RPMI7951 (cell line): Measurements from ENCODE around the gene ERP27. TPM values are rescaled to one million over a fixed set of nuclear protein-coding genes. Genes with fewer than 3 reads are reported as not detected.
A peak's percentile ranks its signal among the peaks of the same experiment; 100 is the strongest.

Experiments used
- DNase-seq: peaks from one replicate; pipeline ENCODE4 v3.0.0-alpha.2; 2012; ENCODE audit warnings: low read depth
- total RNA-seq: library from RNA; depleted of rRNA; stranded (reverse); fragments of >200 nt; shearing (Covaris generic); gene quantifications from 2 replicates; pipeline ENCODE4 v1.2.3, GENCODE V29; 2014; rRNA removed

ERP27 gene
- 0.10 TPM in 1 of 2 replicates, not detected in the other for total RNA-seq

GRCh38 chr12:14938301-14938700 lies at the start of gene ERP27:
ERP27 (minus strand) TSS chr12:14938537; CDS start chr12:14938508, 29 bp downstream.
- DNase-seq: no peak

- DNase-seq: no peak
Measured at GRCh38 chr12:14988035-14988434, 49.7 kb upstream of the ERP27 start.

- DNase-seq: no peak
Measured at GRCh38 chr12:14986449-14986848, 48.1 kb upstream of the ERP27 start.

- DNase-seq: no peak
Measured at GRCh38 chr12:14984766-14985285, 46.5 kb upstream of the ERP27 start.

- peak; percentile 18 for DNase-seq
Measured at GRCh38 chr12:14984036-14984435, 45.7 kb upstream of the ERP27 start.

- no peak for DNase-seq
Measured at GRCh38 chr12:14982991-14983390, 44.7 kb upstream of the ERP27 start.

- DNase-seq: no peak
Measured at GRCh38 chr12:14982562-14982961, 44.2 kb upstream of the ERP27 start.

GRCh38 chr12:14981049-14981448 lies 42.7 kb upstream of the ERP27 start:
- DNase-seq: no peak

- DNase-seq: no peak
Measured at GRCh38 chr12:14979468-14979867, 41.1 kb upstream of the ERP27 start.

GRCh38 chr12:14976658-14977057 lies 38.3 kb upstream of the ERP27 start:
- DNase-seq: no peak

- DNase-seq: no peak
Measured at GRCh38 chr12:14975457-14975856, 37.1 kb upstream of the ERP27 start.

GRCh38 chr12:14974633-14975032 lies 36.3 kb upstream of the ERP27 start:
- DNase-seq: no peak

- no peak for DNase-seq
Measured at GRCh38 chr12:14972816-14973215, 34.5 kb upstream of the ERP27 start, which contains the start of gene PDE6H. PDE6H (plus strand) TSS chr12:14973042; CDS start chr12:14978013, 4,971 bp downstream.

GRCh38 chr12:14970473-14970872 lies 32.1 kb upstream of the ERP27 start:
- peak; percentile 23 for DNase-seq

- DNase-seq: no peak
Measured at GRCh38 chr12:14968478-14968877, 30.1 kb upstream of the ERP27 start.

GRCh38 chr12:14965221-14965620 lies 26.9 kb upstream of the ERP27 start:
- no peak for DNase-seq

GRCh38 chr12:14964406-14964805 lies 26.1 kb upstream of the ERP27 start:
- no peak for DNase-seq

GRCh38 chr12:14963520-14963919 lies 25.2 kb upstream of the ERP27 start:
- no peak for DNase-seq

- DNase-seq: no peak
Measured at GRCh38 chr12:14962797-14963196, 24.5 kb upstream of the ERP27 start.

- DNase-seq: no peak
Measured at GRCh38 chr12:14962153-14962539, 23.8 kb upstream of the ERP27 start.

- peak; percentile 61 for DNase-seq
Measured at GRCh38 chr12:14961466-14962152, 23.3 kb upstream of the ERP27 start, which contains the start of gene ARHGDIB. ARHGDIB (minus strand) TSS chr12:14961601; CDS start chr12:14950712, 10,889 bp downstream.

- DNase-seq: peak; percentile 74
Measured at GRCh38 chr12:14960548-14961465, 22.5 kb upstream of the ERP27 start.
